Keratinocyte (primary cell): ENCODE results near the gene PEAK3. TPM values are rescaled to one million over a fixed set of nuclear protein-coding genes. Genes with fewer than 3 reads are reported as not detected.
A peak's percentile ranks its signal among the peaks of the same experiment; 100 is the strongest.

Experiments
- DNase-seq: peaks from one replicate; pipeline ENCODE4 v3.0.0-alpha.2; 2011; ENCODE audit warnings: low read depth, missing footprints, low spot score
- FAIRE-seq: peaks from 2 replicates; lab custom pipeline; 2011; peaks lifted over from hg19 to GRCh38; lab: Jason Lieb, UNC
- H2AFZ ChIP-seq: 2 replicates; pipeline ENCODE4 v1.6.0; 2012; ENCODE audit warnings: low read length, control low read depth, inconsistent platforms; ENCODE audit not compliant: control insufficient read depth
- H3K27ac ChIP-seq: 2 replicates; pipeline ENCODE4 v1.5.1; 2011; ENCODE audit warnings: low read length; ENCODE audit not compliant: control insufficient read depth, insufficient read depth
- H3K27me3 ChIP-seq: 3 replicates; pipeline ENCODE4 v1.6.0; 2011; ENCODE audit warnings: low read length; ENCODE audit not compliant: control insufficient read depth, insufficient read depth; ENCODE audit errors: extremely low read depth
- H3K36me3 ChIP-seq, 2 experiments: 2 replicates in 1 of 2; 3 replicates in 1 of 2; pipeline ENCODE4 v1.5.1; 2011; ENCODE audit warnings: low read length in 2 of 2, mild to moderate bottlenecking in 1 of 2; ENCODE audit not compliant: control insufficient read depth in 2 of 2, insufficient read depth in 2 of 2; ENCODE audit errors: extremely low read depth in 1 of 2
- H3K4me1 ChIP-seq: 3 replicates; pipeline ENCODE4 v1.5.1; 2011; ENCODE audit warnings: low read length; ENCODE audit not compliant: control insufficient read depth, insufficient read depth; ENCODE audit errors: extremely low read depth
- H3K4me2 ChIP-seq: 3 replicates; pipeline ENCODE4 v1.6.0; 2011; ENCODE audit warnings: low read depth, low read length; ENCODE audit not compliant: control insufficient read depth, insufficient read depth; ENCODE audit errors: extremely low read depth
- H3K4me3 ChIP-seq, 3 experiments: fragments of 200-600 bp in 1 of 3; sonication (generic) in 1 of 3; 2 replicates in 2 of 3; 3 replicates in 1 of 3; pipeline ENCODE4 v1.5.1; 2011 to 2016; ENCODE audit warnings: low read length in 3 of 3, mild to moderate bottlenecking in 3 of 3, control low read depth in 2 of 3, inconsistent platforms in 1 of 3, low read depth in 1 of 3, mixed read lengths in 1 of 3, mixed run types in 1 of 3, moderate library complexity in 1 of 3; ENCODE audit not compliant: control insufficient read depth in 2 of 3, insufficient read depth in 2 of 3; ENCODE audit errors: extremely low read depth in 1 of 3
- H3K79me2 ChIP-seq: 2 replicates; pipeline ENCODE4 v1.6.0; 2012; ENCODE audit warnings: low read length; ENCODE audit not compliant: control insufficient read depth, insufficient read depth
- H3K9ac ChIP-seq: 3 replicates; pipeline ENCODE4 v1.6.0; 2011; ENCODE audit warnings: low read length; ENCODE audit not compliant: control insufficient read depth, insufficient read depth; ENCODE audit errors: extremely low read depth
- H3K9me1 ChIP-seq: 3 replicates; pipeline ENCODE4 v1.6.0; 2011; ENCODE audit warnings: low read length; ENCODE audit not compliant: control insufficient read depth, insufficient read depth; ENCODE audit errors: extremely low read depth
- H3K9me3 ChIP-seq: 2 replicates; pipeline ENCODE4 v1.5.1; 2012; ENCODE audit warnings: low read depth, low read length; ENCODE audit not compliant: control insufficient read depth
- H4K20me1 ChIP-seq: 3 replicates; pipeline ENCODE4 v1.6.0; 2011; ENCODE audit warnings: low read length; ENCODE audit not compliant: control insufficient read depth, insufficient read depth; ENCODE audit errors: extremely low read depth
- CTCF ChIP-seq, 3 experiments: IDR thresholded peaks in 1 of 3; conservative IDR thresholded peaks in 1 of 3; optimal IDR thresholded peaks in 1 of 3; 2 replicates in 2 of 3; 3 replicates in 1 of 3; pipeline versions ENCODE3 to v1.5.1; 2011; ENCODE audit warnings: low read length in 3 of 3, mild to moderate bottlenecking in 3 of 3, moderate library complexity in 2 of 3, control low read depth in 1 of 3, inconsistent platforms in 1 of 3; ENCODE audit not compliant: insufficient read depth in 2 of 3; ENCODE audit errors: extremely low read depth in 1 of 3
- EZH2 ChIP-seq: IDR thresholded peaks from one replicate; pipeline ENCODE4 v1.6.1; 2012; ENCODE audit warnings: inconsistent platforms, mild to moderate bottlenecking, low read length, moderate library complexity
- dilution Hi-C: fragments of 300-500 bp; cut with MboI; formaldehyde crosslinking; loops from one replicate; pipeline ENCODE4 v1.7.0; 2020; ENCODE audit warnings: low sequenced_read_pairs; ENCODE audit not compliant: extremely low pct_ligation_motif_present
- polyA plus RNA-seq, 5 experiments: library from polyadenylated mRNA; depleted of rRNA in 3 of 5; stranded (reverse) in 3 of 5; stranded (forward) in 1 of 5; unstranded in 1 of 5; fragments of >200 nt; gene quantifications; 1 replicate in 1 of 5; 2 replicates in 3 of 5; 3 replicates in 1 of 5; pipeline versions ENCODE4 v1.2.1 to v1.2.3, GENCODE V29; 2011 to 2012; ENCODE audit warnings: missing spikeins in 2 of 5, low read depth in 1 of 5, low replicate concordance in 1 of 5

The PEAK3 gene
- polyA plus RNA-seq, 1 donor (not counting 4 experiments of a cell fraction or from before 2014, with no cell fraction given) = not detected

GRCh38 chr19:2290441-2291184, 8.6 kb upstream of the PEAK3 start:
- Histone ChIP-seq H3K79me2 (no peaks in the 10 kb centered on the region), H3K4me3 (no peak overlapping the region), H3K4me2 (peak overlapping the region; percentile 56), H3K27me3 (peaks cover 77% of the 10 kb centered on the region), H3K9me3 (no peaks in the 10 kb centered on the region), H4K20me1 (no peaks in the 10 kb centered on the region), H2AFZ (no peak overlapping the region), H3K36me3 (no peaks in the 10 kb centered on the region), H3K27ac (no peak overlapping the region), H3K9ac (no peak overlapping the region), H3K9me1 (no peaks in the 10 kb centered on the region), H3K4me1 (no peaks in the 10 kb centered on the region)
- dilution Hi-C loops = no loop called here
- DNase-seq (no peak), FAIRE-seq (no peak)
- TF ChIP-seq CTCF (optimal IDR thresholded peaks at IDR 0.05 in 1 of 3, IDR thresholded peaks at IDR 0.05 in 1 of 3, conservative IDR thresholded peaks at IDR 0.05 in 1 of 3; ENCODE audit: extremely low read depth in 1 of 3, insufficient read depth in 2 of 3, low read length in 3 of 3) = no peak
- peak; percentile 2 for TF ChIP-seq EZH2

DNA sequence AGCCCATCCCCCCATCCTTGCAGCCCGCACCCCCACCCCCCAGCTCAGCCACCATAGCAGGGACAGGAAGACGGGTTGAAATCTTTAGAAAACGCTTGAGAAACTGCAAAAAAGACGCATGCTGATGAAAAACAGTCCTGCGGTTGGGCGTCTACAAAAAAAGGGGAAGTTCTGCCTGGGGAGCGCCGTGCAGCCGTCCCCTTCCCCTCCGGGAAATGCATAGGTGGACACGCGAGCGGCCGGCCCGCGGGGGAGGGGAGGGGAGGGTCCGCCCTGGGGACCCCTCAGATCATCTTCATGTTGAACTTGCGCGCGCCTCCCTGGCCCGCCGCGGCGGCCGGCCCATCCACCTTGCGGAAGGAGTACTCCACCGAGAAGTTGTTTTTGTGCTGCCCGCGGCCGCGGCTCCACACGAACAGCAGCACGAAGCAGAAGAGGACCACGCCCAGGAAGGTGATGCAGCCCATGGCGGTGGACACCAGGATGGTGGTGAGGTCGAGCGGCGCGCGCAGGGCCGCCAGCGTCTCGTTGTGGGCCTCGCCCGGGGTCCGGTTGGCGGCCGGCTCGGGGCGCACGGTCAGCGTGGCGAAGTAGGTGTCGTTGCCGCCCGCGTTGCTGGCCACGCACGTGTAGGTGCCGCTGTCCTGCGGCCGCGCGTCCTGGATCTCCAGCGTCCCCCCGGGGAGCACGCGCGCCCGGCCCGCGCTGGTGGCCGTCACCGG, 7.9 kb upstream of the PEAK3 start:
- peak overlapping the region; percentile 5 for H2AFZ ChIP-seq
- no peak for FAIRE-seq
- no peak overlapping the region for H3K9ac ChIP-seq
- H3K27ac ChIP-seq = no peak overlapping the region
- H3K79me2 ChIP-seq = no peaks in the 10 kb centered on the region
- TF ChIP-seq EZH2 (peak; percentile 70), CTCF (optimal IDR thresholded peaks at IDR 0.05 in 1 of 3, IDR thresholded peaks at IDR 0.05 in 1 of 3, conservative IDR thresholded peaks at IDR 0.05 in 1 of 3; ENCODE audit: extremely low read depth in 1 of 3, insufficient read depth in 2 of 3, low read length in 3 of 3) (no peak)
- no peaks in the 10 kb centered on the region for H3K9me3 ChIP-seq
- H3K4me3 ChIP-seq = peak overlapping the region in 2 of 3 experiments; percentile 12 to 25
- no peaks in the 10 kb centered on the region for H3K36me3 ChIP-seq
- H3K9me1 ChIP-seq = no peaks in the 10 kb centered on the region
- dilution Hi-C loops = no loop called here
- H4K20me1 ChIP-seq = no peaks in the 10 kb centered on the region
- no peaks in the 10 kb centered on the region for H3K4me1 ChIP-seq
- no peak for DNase-seq
- peaks cover 70% of the 10 kb centered on the region for H3K27me3 ChIP-seq
- peak overlapping the region; percentile 56 for H3K4me2 ChIP-seq
